COLO668 (cell line): ENCODE results near the gene UBE3B.

Experiments used
- DNase-seq: peaks from one replicate; lab custom pipeline; 2025; ENCODE audit not compliant: unreplicated experiment; lab: John Stamatoyannopoulos, UW

Gene UBE3B

DNA sequence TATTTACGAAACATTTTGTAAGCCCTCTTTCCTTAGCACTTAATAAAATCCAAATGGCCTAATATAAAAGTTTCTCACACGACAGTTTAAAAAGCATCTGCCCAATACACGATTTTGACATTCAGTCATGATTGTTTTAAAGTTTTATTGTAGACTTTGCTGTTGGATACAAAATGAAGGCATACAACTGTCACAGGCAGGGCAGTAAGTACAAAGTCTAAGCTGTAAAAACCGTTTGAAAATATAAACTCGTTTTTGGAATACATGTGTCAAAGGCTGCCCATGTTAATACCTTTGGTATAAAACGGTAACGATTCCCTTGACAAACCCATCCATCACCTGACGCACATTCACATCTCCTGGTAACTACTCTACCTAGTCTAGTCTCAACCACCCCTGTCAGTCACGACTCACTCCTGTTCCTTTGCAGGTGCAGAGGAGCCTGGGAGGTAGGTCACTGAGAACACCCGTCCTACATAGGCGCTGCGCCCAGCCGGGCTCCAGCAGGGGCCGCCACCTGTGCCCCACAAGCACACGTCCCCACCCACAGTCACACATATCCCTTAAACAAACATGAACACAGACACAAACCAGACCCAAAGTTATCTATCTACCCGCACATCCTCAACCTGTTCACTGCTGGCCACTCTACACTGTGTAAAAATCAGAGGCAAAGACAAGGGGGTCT lies 27.4 kb upstream of the UBE3B start:
- no peak for DNase-seq

DNA sequence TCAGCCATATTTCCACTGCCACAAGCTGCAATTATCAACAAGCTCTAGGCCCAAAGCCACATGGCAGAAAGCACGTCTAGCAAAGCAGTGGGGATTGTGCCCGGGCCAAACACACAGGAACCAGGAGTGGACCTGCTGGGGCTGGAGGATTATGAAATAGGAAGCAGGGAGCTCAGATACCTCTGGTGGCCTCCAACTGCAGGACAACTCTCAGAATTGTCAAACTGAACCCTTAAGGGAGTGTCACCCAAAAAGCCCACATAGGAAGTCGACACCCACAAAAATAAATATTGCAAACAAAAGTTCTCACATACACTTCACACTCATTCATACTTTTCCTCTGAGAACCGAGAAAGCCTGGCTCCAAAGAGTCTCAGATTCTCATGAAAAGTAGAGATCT lies 26.5 kb upstream of the UBE3B start:
- no peak for DNase-seq

DNA sequence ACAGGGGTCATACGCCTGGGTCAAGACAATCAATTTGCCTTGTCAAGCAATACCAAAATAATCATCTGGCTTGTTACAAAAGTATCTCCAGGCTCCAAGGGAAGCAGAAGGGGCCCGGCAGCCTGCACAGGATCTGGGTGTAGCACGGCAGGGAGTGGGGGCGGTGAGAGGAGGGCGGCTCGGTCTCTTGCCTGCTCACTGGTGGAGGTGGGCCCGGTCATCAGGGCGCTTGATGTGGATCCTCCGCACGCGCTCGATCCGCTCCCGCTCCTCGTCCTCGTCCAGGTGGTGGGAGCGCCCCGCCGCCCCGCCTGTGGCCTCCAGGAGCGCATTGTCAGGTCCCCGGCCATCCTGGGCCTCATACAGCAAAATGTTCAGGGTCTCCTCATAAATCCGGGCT lies 26.0 kb upstream of the UBE3B start:
- no peak for DNase-seq

DNA sequence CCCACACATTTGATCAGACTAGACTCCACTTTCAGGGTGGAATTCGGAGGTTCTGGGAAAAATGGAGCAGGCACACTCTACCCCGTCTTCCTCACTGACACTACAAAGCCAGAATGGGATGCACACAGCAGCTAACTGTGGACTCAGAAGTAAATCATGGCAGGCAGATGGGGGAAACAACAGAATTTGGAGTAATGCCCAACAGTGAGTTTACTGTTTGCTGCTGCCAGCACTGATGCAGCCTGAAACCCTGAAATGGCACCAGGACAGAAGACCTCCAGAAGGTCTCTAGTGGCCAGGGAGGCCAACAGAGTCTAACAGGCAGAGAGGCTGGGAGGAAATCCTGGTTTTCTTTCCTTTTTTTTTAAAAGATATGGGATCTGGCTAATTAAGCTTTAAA lies 24.9 kb upstream of the UBE3B start:
- DNase-seq, result no peak

- no peak for DNase-seq
Observed at GRCh38 chr12:109455706-109456105, 21.7 kb upstream of the UBE3B start.

GRCh38 chr12:109458086-109458485 lies 19.3 kb upstream of the UBE3B start:
- no peak for DNase-seq

GRCh38 chr12:109458771-109459208 lies 18.6 kb upstream of the UBE3B start:
- DNase-seq, result no peak

DNA sequence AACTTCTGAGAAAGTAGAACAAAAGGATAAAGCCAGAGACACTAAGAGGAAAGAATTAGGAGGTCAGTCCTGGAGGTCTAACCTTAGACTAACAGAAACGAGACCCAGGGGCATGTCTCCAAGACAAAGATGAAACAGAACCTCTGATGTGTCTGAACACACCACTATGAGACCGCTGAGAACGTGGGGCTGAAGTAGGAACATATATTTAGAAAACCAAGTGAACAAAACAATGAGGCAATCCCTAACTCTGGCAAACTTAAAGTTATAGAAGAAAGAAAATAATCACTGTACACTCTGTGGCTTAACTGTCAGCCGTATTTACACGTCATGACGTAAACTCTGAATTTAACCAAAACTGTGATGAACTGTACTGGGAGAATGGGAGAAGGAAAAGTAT lies 18.2 kb upstream of the UBE3B start:
- DNase-seq, result no peak

DNA sequence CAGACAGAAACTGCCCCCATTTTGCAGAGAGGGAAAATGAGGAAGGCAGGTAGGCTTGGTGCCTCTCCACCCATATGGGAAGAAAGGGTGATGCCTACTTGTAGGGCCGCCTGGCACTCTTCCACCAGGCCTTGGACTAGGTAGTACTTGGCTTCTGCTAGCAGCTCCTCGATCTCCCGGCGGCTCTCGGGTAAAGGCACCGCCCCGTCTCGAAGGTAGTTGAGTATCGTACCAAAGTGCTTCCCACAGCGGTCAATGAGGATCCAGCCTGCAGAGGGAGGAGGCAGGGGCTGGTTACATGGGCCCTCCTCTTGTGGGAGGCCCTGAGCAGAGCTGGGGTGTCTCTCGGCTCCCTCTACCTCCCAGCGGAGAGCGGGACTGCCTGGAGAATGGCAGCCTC lies 16.9 kb upstream of the UBE3B start:
- DNase-seq, result no peak

GRCh38 chr12:109461049-109461845 lies 16.2 kb upstream of the UBE3B start:
- no peak for DNase-seq

GRCh38 chr12:109461846-109462756 lies 15.3 kb upstream of the UBE3B start:
- no peak for DNase-seq

- DNase-seq, result no peak
Observed at GRCh38 chr12:109462868-109463692, 14.4 kb upstream of the UBE3B start.

DNA sequence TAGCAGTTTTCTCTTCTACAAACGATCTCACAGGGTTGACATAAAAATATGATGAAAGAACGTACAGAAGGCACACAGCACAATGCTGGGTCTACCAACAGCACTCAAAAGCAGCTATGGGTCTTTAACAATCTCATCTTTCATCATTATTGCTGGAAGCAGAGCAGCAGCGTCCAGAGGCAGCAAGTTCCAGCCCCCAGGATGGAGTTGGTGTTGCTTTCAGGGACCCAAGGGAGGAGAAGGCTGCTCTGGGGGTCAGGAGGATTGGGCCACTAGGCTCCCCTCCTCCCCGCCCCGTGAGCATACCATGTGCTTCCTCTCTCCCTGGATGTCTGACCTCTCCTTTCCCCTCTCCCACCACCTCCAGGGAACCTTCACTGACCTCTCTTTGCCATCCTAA lies 13.7 kb upstream of the UBE3B start:
- DNase-seq, result no peak

DNA sequence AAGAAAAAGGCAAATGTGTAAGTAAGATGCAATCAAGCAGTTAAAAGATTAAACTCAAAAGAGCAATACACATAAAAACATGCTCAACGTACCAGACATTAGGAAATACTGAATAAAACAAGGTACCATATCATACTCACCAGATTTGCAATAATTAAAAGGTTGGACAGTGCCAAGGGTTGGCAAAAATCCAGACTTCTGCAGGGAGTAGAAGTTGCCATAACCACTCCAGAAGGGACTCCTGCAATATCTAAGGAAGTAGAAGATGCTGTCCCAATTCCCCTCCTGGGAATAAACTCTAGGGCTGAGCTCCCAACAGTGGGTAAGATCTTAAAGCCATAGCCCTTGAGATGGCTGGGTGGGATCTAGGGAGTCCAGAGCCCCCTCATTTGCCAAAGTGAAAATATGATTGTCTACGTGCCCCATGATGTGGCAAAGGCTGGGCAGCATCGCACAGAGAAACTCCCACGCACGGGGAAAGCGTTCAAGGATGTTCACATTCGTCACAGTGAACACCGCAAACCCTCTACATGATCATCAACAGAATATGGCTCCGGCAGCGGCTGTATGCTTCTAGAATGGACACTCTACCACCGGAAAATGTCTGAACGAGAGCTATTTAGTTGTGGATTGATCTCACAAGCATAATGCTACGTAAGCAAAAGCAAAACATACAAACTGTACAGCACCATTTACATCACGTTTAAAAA lies 12.6 kb upstream of the UBE3B start:
- no peak for DNase-seq

DNA sequence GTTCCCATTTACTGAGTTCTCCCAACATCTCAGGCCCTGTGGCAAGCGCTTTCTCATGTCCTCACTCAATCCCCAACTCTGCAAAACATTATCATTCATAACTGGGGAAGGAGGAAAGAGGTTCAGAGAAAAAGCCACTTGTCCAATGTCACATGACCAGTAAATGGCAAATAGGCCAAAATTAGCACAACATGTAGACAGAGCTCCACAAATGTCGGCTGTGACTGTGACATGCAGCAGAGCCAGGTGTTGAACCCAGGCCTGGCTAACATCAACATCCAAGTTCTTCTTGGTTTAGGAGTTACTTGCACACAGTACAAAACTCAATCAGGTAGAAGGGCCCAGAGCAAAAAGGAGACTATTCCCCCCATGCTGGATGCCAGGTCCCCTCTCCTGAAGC lies 11.1 kb upstream of the UBE3B start:
- DNase-seq, result no peak

DNA sequence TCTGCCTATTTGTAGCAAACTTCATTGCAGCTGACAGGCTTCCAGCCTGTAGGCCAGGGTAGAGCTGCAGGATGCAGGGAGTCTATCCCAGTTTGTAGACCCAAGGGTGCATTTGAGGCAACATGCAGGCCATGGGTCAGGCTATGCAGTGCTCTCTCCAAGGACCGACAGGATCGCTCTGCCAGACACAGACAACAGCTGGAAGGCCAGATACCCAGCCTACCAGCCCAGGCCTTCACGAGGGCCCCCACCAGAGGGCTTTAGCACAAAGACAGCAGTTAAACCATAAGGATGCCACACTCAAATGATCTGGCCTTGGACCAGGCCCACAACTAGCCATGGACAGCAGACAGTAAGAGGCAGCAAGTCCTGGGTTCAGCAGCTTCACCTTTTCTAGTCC lies 10.6 kb upstream of the UBE3B start:
- no peak for DNase-seq

GRCh38 chr12:109467978-109468676 lies 9.3 kb upstream of the UBE3B start:
- DNase-seq, result no peak

- DNase-seq, result no peak
Observed at GRCh38 chr12:109469517-109469916, 7.9 kb upstream of the UBE3B start.

DNA sequence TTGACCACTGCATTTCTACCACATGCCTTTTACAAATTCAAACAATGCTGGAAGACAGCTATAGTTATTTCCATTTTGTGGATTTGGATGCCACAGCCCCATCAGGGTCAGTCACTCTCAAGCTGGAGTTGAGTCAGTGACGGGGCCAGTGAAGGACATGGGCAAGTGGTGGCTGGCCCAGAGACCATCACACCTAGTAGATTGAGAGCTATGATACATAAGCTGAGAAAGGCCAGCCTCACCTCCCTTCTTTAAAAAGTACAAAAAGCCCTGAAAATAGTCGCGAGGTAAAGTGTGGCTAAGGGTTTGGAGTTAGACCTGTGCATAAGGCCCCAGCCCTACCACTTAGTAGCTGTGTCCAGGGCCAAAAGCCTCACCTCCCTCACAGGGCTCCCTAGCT lies 4.4 kb upstream of the UBE3B start:
- no peak for DNase-seq
